HCT116 (cell line): ENCODE results near the gene PRRT2. TPM values are rescaled to one million over a fixed set of nuclear protein-coding genes. Genes with fewer than 3 reads are reported as not detected.

Experiments used
- ATAC-seq: fragments of 200-7000 bp; cut with Tn5 transposase; 2 replicates; pipeline ENCODE4 v1.9.1; 2020; ENCODE audit warnings: mild to moderate bottlenecking, moderate library complexity
- BruUV-seq: library from RNA; stranded (reverse); fragments of 400-500 nt; replicated peaks from 2 replicates; lab custom pipeline; 2021; lab: Mats Ljungman, UMichigan
- CTCF ChIA-PET: fragments of 300-600 bp; sonication (Branson Sonifier 250); formaldehyde crosslinking; loops from one replicate; lab custom pipeline; 2021; ENCODE audit warnings: antibody characterized with exemption; lab: Charles Lee
- POLR2A ChIA-PET: fragments of 300-600, 350-600 bp; sonication (Branson Sonifier 250); formaldehyde crosslinking; loops from one replicate; lab custom pipeline; 2021; ENCODE audit warnings: antibody characterized with exemption; lab: Charles Lee
- RAD21 ChIA-PET, 2 experiments: fragments of 300-600 bp; sonication (Branson Sonifier 250); formaldehyde crosslinking; loops; one replicate each; lab custom pipeline; 2023; ENCODE audit warnings: low total read pairs in 2 of 2; ENCODE audit not compliant: uncharacterized antibody in 2 of 2, unreplicated experiment in 2 of 2, low non-redundant PET in 1 of 2; lab: Charles Lee
- DNase-seq: peaks from one replicate; pipeline ENCODE4 v3.0.0-alpha.2; 2010; ENCODE audit warnings: low read depth, low spot score
- H2AFZ ChIP-seq: fragments of 200-600 bp; shearing (Covaris generic), sonication (generic); 2 replicates; pipeline ENCODE4 v1.6.1; 2017; ENCODE audit warnings: low read depth, mixed run types, mixed read lengths, antibody characterized with exemption, low read length; ENCODE audit not compliant: poor library complexity, severe bottlenecking
- H3K27ac ChIP-seq: 2 replicates; pipeline ENCODE4 v1.5.1; 2012; ENCODE audit warnings: low read depth, low read length
- H3K27me3 ChIP-seq: fragments of 200-600 bp; sonication (generic); 2 replicates; pipeline ENCODE4 v1.6.1; 2016; ENCODE audit warnings: mixed run types, low read length, mixed read lengths; ENCODE audit not compliant: insufficient read depth
- H3K36me3 ChIP-seq, 2 experiments: fragments of 200-500 bp in 1 of 2; fragments of 200-600 bp in 1 of 2; sonication (Bioruptor generic) in 1 of 2; sonication (generic) in 1 of 2; 2 replicates each; pipeline versions ENCODE4 v1.5.1 to v1.6.1; 2014 to 2016; ENCODE audit warnings: low read length in 2 of 2, inconsistent platforms in 1 of 2, mixed read lengths in 1 of 2, mixed run types in 1 of 2; ENCODE audit not compliant: insufficient read depth in 2 of 2, control insufficient read depth in 1 of 2
- H3K4me1 ChIP-seq, 2 experiments: fragments of 200-600 bp in 1 of 2; sonication (generic) in 1 of 2; 2 replicates each; pipeline versions ENCODE4 v1.5.1 to v1.6.1; 2012 to 2017; ENCODE audit warnings: low read length in 2 of 2, inconsistent platforms in 1 of 2, mild to moderate bottlenecking in 1 of 2, mixed read lengths in 1 of 2, mixed run types in 1 of 2, moderate library complexity in 1 of 2; ENCODE audit not compliant: insufficient read depth in 2 of 2, control insufficient read depth in 1 of 2
- H3K4me2 ChIP-seq: fragments of 200-600 bp; sonication (generic); 2 replicates; pipeline ENCODE4 v1.6.1; 2017; ENCODE audit warnings: mixed run types, low read length, mixed read lengths
- H3K4me3 ChIP-seq, 2 experiments: fragments of 200-600 bp in 1 of 2; sonication (generic) in 1 of 2; replicated peaks in 1 of 2; 2 replicates each; pipeline ENCODE4 v1.5.1; 2011 to 2016; ENCODE audit warnings: low read length in 2 of 2, control low read depth in 1 of 2, low read depth in 1 of 2, mild to moderate bottlenecking in 1 of 2, mixed read lengths in 1 of 2, mixed run types in 1 of 2
- H3K79me2 ChIP-seq: fragments of 200-600 bp; sonication (generic); 2 replicates; pipeline ENCODE4 v1.6.1; 2017; ENCODE audit warnings: mild to moderate bottlenecking, mixed run types, low read length, moderate library complexity, mixed read lengths; ENCODE audit not compliant: insufficient read depth
- H3K9ac ChIP-seq: fragments of 200-600 bp; sonication (generic); 2 replicates; pipeline ENCODE4 v1.6.1; 2016; ENCODE audit warnings: low read length, mixed read lengths
- H3K9me2 ChIP-seq: fragments of 200-600 bp; sonication (generic), shearing (Covaris generic); 2 replicates; pipeline ENCODE4 v1.6.1; 2017; ENCODE audit warnings: mixed run types, mild to moderate bottlenecking, moderate library complexity; ENCODE audit not compliant: insufficient read depth
- H3K9me3 ChIP-seq, 2 experiments: fragments of 200-500 bp in 1 of 2; fragments of 200-600 bp in 1 of 2; sonication (Bioruptor generic) in 1 of 2; sonication (generic) in 1 of 2; 2 replicates each; pipeline ENCODE4 v1.6.1; 2014 to 2017; ENCODE audit warnings: low read length in 2 of 2, mixed read lengths in 2 of 2, inconsistent platforms in 1 of 2, low read depth in 1 of 2, mild to moderate bottlenecking in 1 of 2, mixed run types in 1 of 2, moderate library complexity in 1 of 2; ENCODE audit not compliant: control insufficient read depth in 1 of 2, insufficient read depth in 1 of 2
- H4K20me1 ChIP-seq: fragments of 200-600 bp; sonication (generic), shearing (Covaris generic); 2 replicates; pipeline ENCODE4 v1.6.1; 2017; ENCODE audit warnings: mixed run types, mild to moderate bottlenecking, moderate library complexity; ENCODE audit not compliant: insufficient read depth
- CBX3 ChIP-seq: IDR thresholded peaks from 2 replicates; pipeline ENCODE4 v1.6.1; 2012; ENCODE audit warnings: low read depth
- EGR1 ChIP-seq: IDR thresholded peaks from 2 replicates; pipeline ENCODE4 v1.6.1; 2012; ENCODE audit warnings: low read depth
- FOSL1 ChIP-seq: IDR thresholded peaks from 2 replicates; pipeline ENCODE4 v1.6.1; 2012; ENCODE audit warnings: low read depth
- JUND ChIP-seq: IDR thresholded peaks from 2 replicates; pipeline ENCODE4 v1.6.1; 2012
- POLR2A ChIP-seq: IDR thresholded peaks from 2 replicates; pipeline ENCODE4 v1.7.0; 2011; ENCODE audit warnings: borderline replicate concordance; ENCODE audit not compliant: insufficient read depth, insufficient read length; ENCODE audit errors: extremely low read depth
- POLR2AphosphoS5 ChIP-seq: IDR thresholded peaks from 2 replicates; pipeline ENCODE4 v1.6.1; 2011; ENCODE audit warnings: mild to moderate bottlenecking, low read depth, low read length, moderate library complexity
- SP1 ChIP-seq: IDR thresholded peaks from 2 replicates; pipeline ENCODE4 v1.6.1; 2012; ENCODE audit warnings: low read depth
- SRF ChIP-seq: IDR thresholded peaks from 2 replicates; pipeline ENCODE4 v1.6.1; 2012; ENCODE audit warnings: low read depth
- ZFX ChIP-seq: fragments of 450-650 bp; IDR thresholded peaks from 2 replicates; pipeline ENCODE4 v1.6.1; 2017
- ZNF274 ChIP-seq: fragments of 200-500 bp; sonication (Bioruptor generic); IDR thresholded peaks from 2 replicates; pipeline ENCODE4 v1.6.1; 2014; ENCODE audit warnings: mild to moderate bottlenecking, low read depth, low read length, inconsistent platforms
- intact Hi-C: fragments of 100-400 bp; cut with micrococcal nuclease; formaldehyde crosslinking; loops from 2 replicates; pipeline ENCODE4 v1.10.0; 2022
- total RNA-seq: library from RNA; stranded (reverse); gene quantifications from one replicate; pipeline ENCODE4 v1.2.1, GENCODE V29; 2021; ENCODE audit not compliant: unreplicated experiment
- TF ChIP-seq, protein P1 (sequence below): IDR thresholded peaks from 2 replicates; pipeline ENCODE4 v1.6.1; 2011; ENCODE audit warnings: mild to moderate bottlenecking, low read length, moderate library complexity; ENCODE audit not compliant: insufficient replicate concordance; ENCODE audit errors: extremely low read depth
- TF ChIP-seq, protein P2 (sequence below): IDR thresholded peaks from 2 replicates; pipeline ENCODE4 v1.6.1; 2012
- TF ChIP-seq, protein P3 (sequence below), 3 experiments: fragments of 200-600 bp in 1 of 3; sonication (generic) in 1 of 3; IDR thresholded peaks in 2 of 3; conservative IDR thresholded peaks in 1 of 3; 2 replicates each; pipeline ENCODE4 v1.5.1; 2012 to 2017; ENCODE audit warnings: low read depth in 2 of 3, low read length in 2 of 3, antibody characterized with exemption in 1 of 3, borderline replicate concordance in 1 of 3, control low read depth in 1 of 3, mild to moderate bottlenecking in 1 of 3, mixed read lengths in 1 of 3, mixed run types in 1 of 3, moderate library complexity in 1 of 3; ENCODE audit not compliant: insufficient read depth in 1 of 3
- TF ChIP-seq, protein P4 (sequence below): IDR thresholded peaks from 2 replicates; pipeline ENCODE4 v1.6.1; 2012

PRRT2 gene
- total RNA-seq, 1 experiment from 2014 or later = 4.0 TPM

DNA sequence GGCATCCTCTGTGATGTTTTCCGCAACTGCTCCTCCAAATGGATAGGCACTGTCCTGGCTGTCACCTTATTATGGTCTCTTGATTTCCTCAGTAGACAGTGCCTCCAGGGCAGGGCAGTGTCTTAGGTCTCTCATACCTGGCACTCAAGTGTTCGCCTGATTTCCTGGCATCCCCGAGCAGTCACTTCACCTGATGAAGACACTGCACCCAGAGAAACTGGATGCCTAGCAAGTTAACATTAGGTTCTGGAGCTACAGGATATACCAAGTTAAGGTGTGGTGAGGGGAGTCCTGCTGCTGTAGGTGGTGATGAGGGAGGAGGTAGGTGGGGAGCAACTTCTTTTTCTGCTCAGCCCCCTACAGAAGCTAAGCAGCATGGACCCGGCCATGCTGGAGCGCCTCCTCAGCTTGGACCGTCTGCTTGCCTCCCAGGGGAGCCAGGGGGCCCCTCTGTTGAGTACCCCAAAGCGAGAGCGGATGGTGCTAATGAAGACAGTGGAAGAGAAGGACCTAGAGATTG, 9.5 kb upstream of the PRRT2 start:
- intact Hi-C loops = no loop called here
- TF ChIP-seq, protein P1, sequence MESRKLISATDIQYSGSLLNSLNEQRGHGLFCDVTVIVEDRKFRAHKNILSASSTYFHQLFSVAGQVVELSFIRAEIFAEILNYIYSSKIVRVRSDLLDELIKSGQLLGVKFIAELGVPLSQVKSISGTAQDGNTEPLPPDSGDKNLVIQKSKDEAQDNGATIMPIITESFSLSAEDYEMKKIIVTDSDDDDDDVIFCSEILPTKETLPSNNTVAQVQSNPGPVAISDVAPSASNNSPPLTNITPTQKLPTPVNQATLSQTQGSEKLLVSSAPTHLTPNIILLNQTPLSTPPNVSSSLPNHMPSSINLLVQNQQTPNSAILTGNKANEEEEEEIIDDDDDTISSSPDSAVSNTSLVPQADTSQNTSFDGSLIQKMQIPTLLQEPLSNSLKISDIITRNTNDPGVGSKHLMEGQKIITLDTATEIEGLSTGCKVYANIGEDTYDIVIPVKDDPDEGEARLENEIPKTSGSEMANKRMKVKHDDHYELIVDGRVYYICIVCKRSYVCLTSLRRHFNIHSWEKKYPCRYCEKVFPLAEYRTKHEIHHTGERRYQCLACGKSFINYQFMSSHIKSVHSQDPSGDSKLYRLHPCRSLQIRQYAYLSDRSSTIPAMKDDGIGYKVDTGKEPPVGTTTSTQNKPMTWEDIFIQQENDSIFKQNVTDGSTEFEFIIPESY = no peak
- TF ChIP-seq CBX3 (no peak), EGR1 (no peak), SRF (no peak), POLR2A (no peak), ZFX (no peak), POLR2AphosphoS5 (no peak), FOSL1 (no peak), SP1 (no peak), JUND (no peak), ZNF274 (no peak)
- TF ChIP-seq, protein P2, sequence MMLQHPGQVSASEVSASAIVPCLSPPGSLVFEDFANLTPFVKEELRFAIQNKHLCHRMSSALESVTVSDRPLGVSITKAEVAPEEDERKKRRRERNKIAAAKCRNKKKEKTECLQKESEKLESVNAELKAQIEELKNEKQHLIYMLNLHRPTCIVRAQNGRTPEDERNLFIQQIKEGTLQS = no peak
- TF ChIP-seq, protein P3, sequence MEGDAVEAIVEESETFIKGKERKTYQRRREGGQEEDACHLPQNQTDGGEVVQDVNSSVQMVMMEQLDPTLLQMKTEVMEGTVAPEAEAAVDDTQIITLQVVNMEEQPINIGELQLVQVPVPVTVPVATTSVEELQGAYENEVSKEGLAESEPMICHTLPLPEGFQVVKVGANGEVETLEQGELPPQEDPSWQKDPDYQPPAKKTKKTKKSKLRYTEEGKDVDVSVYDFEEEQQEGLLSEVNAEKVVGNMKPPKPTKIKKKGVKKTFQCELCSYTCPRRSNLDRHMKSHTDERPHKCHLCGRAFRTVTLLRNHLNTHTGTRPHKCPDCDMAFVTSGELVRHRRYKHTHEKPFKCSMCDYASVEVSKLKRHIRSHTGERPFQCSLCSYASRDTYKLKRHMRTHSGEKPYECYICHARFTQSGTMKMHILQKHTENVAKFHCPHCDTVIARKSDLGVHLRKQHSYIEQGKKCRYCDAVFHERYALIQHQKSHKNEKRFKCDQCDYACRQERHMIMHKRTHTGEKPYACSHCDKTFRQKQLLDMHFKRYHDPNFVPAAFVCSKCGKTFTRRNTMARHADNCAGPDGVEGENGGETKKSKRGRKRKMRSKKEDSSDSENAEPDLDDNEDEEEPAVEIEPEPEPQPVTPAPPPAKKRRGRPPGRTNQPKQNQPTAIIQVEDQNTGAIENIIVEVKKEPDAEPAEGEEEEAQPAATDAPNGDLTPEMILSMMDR (IDR thresholded peaks at IDR 0.05 in 2 of 3, conservative IDR thresholded peaks at IDR 0.05 in 1 of 3; ENCODE audit: borderline replicate concordance in 1 of 3, insufficient read depth in 1 of 3, low read depth in 2 of 3, low read length in 2 of 3) = no peak
- TF ChIP-seq, protein P4, sequence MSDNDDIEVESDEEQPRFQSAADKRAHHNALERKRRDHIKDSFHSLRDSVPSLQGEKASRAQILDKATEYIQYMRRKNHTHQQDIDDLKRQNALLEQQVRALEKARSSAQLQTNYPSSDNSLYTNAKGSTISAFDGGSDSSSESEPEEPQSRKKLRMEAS = no peak
- ChIA-PET RAD21 (no interaction called here), POLR2A (interaction anchor here (1.1 kb wide), 1 partner anchor 12 kb away, joined by 3 read pairs; the partner anchor contains the start of gene KIF22), CTCF (no interaction called here)
- BruUV-seq = no TSS peak
- Histone ChIP-seq H3K4me2 (no peak overlapping the region), H3K27me3 (no peaks in the 10 kb centered on the region), H3K9ac (no peak overlapping the region), H3K4me3 (no peak overlapping the region), H3K4me1 (peaks cover 11 to 26% of the 10 kb centered on the region in 2 experiments), H3K79me2 (peaks cover 10% of the 10 kb centered on the region), H3K36me3 (peaks cover 25 to 48% of the 10 kb centered on the region in 2 experiments), H2AFZ (no peak overlapping the region), H3K27ac (peak overlapping the region; percentile 85; the same call in 1 of the 2 replicates), H3K9me3 (no peaks in the 10 kb centered on the region), H4K20me1 (peaks cover 3% of the 10 kb centered on the region; the same call in 1 of the 2 replicates), H3K9me2 (no peaks in the 10 kb centered on the region)
- DNase-seq (no peak), ATAC-seq (no peak)
